KMS-11 (cell line): Measurements from ENCODE around the gene EIF4ENIF1.

Source experiments
- H2AFZ ChIP-seq: fragments of 200-600 bp; sonication (generic); 2 replicates; pipeline ENCODE4 v1.6.1; 2016; ENCODE audit warnings: antibody characterized with exemption, mixed run types, low read depth
- H3K27ac ChIP-seq: fragments of 200-600 bp; sonication (generic); 2 replicates; pipeline ENCODE4 v1.6.1; 2016; ENCODE audit warnings: mild to moderate bottlenecking, mixed run types
- H3K27me3 ChIP-seq: fragments of 200-600 bp; sonication (generic); 2 replicates; pipeline ENCODE4 v1.6.1; 2017; ENCODE audit warnings: mild to moderate bottlenecking, low read depth, mixed run types, moderate library complexity; ENCODE audit not compliant: insufficient read depth
- H3K36me3 ChIP-seq: fragments of 200-600 bp; sonication (generic); 2 replicates; pipeline ENCODE4 v1.6.1; 2017; ENCODE audit warnings: mild to moderate bottlenecking, mixed run types; ENCODE audit not compliant: insufficient read depth
- H3K4me1 ChIP-seq: fragments of 200-600 bp; sonication (generic); 2 replicates; pipeline ENCODE4 v1.6.1; 2016; ENCODE audit warnings: mild to moderate bottlenecking, low read depth, mixed run types; ENCODE audit not compliant: poor library complexity, severe bottlenecking
- H3K4me2 ChIP-seq: fragments of 200-600 bp; sonication (generic); 2 replicates; pipeline ENCODE4 v1.7.0; 2016; ENCODE audit warnings: mild to moderate bottlenecking, mixed run types
- H3K4me3 ChIP-seq: fragments of 200-600 bp; sonication (generic); IDR thresholded peaks from 2 replicates; pipeline ENCODE4 v1.6.1; 2017; ENCODE audit warnings: low read depth, low read length, mixed read lengths; ENCODE audit not compliant: insufficient read depth
- H3K79me2 ChIP-seq: fragments of 200-600 bp; sonication (generic); 2 replicates; pipeline ENCODE4 v1.6.1; 2016; ENCODE audit warnings: low read depth, mixed run types; ENCODE audit not compliant: insufficient read depth
- H3K9ac ChIP-seq: fragments of 200-600 bp; sonication (generic); 2 replicates; pipeline ENCODE4 v1.6.1; 2016; ENCODE audit warnings: mild to moderate bottlenecking, mixed run types
- H4K20me1 ChIP-seq: fragments of 200-600 bp; sonication (generic); 2 replicates; pipeline ENCODE4 v1.6.1; 2016; ENCODE audit warnings: mild to moderate bottlenecking, mixed run types; ENCODE audit not compliant: insufficient read depth
- CTCF ChIP-seq: fragments of 200-600 bp; sonication (generic); conservative IDR thresholded peaks from 2 replicates; pipeline ENCODE4 v1.6.1; 2017; ENCODE audit warnings: low read depth, mild to moderate bottlenecking, antibody characterized with exemption, low read length, moderate library complexity, mixed read lengths

Gene EIF4ENIF1, protein sequence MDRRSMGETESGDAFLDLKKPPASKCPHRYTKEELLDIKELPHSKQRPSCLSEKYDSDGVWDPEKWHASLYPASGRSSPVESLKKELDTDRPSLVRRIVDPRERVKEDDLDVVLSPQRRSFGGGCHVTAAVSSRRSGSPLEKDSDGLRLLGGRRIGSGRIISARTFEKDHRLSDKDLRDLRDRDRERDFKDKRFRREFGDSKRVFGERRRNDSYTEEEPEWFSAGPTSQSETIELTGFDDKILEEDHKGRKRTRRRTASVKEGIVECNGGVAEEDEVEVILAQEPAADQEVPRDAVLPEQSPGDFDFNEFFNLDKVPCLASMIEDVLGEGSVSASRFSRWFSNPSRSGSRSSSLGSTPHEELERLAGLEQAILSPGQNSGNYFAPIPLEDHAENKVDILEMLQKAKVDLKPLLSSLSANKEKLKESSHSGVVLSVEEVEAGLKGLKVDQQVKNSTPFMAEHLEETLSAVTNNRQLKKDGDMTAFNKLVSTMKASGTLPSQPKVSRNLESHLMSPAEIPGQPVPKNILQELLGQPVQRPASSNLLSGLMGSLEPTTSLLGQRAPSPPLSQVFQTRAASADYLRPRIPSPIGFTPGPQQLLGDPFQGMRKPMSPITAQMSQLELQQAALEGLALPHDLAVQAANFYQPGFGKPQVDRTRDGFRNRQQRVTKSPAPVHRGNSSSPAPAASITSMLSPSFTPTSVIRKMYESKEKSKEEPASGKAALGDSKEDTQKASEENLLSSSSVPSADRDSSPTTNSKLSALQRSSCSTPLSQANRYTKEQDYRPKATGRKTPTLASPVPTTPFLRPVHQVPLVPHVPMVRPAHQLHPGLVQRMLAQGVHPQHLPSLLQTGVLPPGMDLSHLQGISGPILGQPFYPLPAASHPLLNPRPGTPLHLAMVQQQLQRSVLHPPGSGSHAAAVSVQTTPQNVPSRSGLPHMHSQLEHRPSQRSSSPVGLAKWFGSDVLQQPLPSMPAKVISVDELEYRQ

GRCh38 chr22:31489632-31490495 lies at the start of gene EIF4ENIF1:
EIF4ENIF1 (minus strand) TSS chr22:31489842; CDS start chr22:31488718, 1,124 bp downstream.
- Histone ChIP-seq H3K79me2 (peaks cover 37% of the 10 kb centered on the region), H2AFZ (peak within 1 kb of the TSS; percentile 75), H3K4me3 (no peak within 1 kb of the TSS), H3K27me3 (no peaks in the 10 kb centered on the region), H3K4me1 (peaks cover 44% of the 10 kb centered on the region), H3K9ac (peak within 1 kb of the TSS; percentile 95), H3K4me2 (peak within 1 kb of the TSS; percentile 61), H4K20me1 (no peaks in the 10 kb centered on the region), H3K36me3 (no peaks in the 10 kb centered on the region), H3K27ac (peak within 1 kb of the TSS; percentile 98)
- TF ChIP-seq CTCF = 0 out of 2 replicates have a peak, but pooled peaks have one; percentile 12

DNA sequence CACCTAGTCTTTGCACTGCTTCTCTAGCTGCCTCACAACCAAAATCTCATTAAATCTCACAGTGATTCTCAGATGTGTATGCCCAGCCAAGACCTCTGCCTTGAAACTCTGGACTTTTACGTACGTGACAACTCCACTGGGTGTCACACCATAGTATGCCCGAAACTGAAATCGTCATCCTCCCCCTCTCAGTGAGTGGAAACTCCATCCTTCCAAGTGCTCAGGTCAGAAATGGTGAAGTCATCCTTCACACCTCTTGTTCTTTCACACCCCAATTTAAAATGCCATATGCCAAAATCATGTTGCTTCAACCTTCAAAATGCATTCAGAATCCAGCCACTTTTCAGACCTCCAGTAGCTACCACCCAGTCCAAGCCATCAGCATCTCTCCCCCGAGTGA lies 49.2 kb upstream of the EIF4ENIF1 start:
- Histone ChIP-seq H3K79me2 (no peaks in the 10 kb centered on the region), H3K27me3 (no peaks in the 10 kb centered on the region), H3K36me3 (no peaks in the 10 kb centered on the region), H3K27ac (no peak overlapping the region), H4K20me1 (no peaks in the 10 kb centered on the region), H3K4me2 (no peak overlapping the region), H3K4me1 (no peaks in the 10 kb centered on the region), H3K4me3 (no peak overlapping the region), H2AFZ (no peak overlapping the region), H3K9ac (no peak overlapping the region)
- no peak for TF ChIP-seq CTCF

DNA sequence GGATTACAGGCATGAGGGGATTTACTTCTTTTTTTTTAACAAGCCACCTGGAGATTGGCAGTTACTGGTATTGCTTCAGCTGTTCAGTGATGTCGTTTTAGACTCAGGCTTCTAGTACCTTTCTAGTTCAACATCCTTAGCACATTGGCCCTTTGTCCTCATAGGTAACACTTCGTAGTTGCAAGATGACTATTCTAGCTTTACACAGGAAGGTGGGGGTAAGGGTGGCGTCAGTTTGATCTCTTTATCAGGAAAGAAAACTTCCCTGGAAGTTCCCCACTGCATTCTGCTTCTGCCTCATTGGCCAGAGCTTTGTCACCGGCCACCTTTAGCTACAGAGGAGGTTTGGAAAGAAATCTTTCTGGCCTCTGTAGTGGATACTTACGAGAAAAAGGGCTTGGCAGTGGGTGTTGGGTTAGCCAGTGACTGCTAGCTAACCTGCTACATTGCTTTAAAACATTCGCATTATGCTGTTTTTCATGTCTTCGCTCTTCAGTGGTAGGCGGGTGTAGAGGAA lies 47.4 kb upstream of the EIF4ENIF1 start:
- H3K4me1 ChIP-seq = no peaks in the 10 kb centered on the region
- no peaks in the 10 kb centered on the region for H3K27me3 ChIP-seq
- H3K4me2 ChIP-seq = no peak overlapping the region
- H3K9ac ChIP-seq = no peak overlapping the region
- H3K36me3 ChIP-seq = no peaks in the 10 kb centered on the region
- H3K79me2 ChIP-seq = no peaks in the 10 kb centered on the region
- TF ChIP-seq CTCF = no peak
- no peak overlapping the region for H2AFZ ChIP-seq
- H4K20me1 ChIP-seq = no peaks in the 10 kb centered on the region
- H3K4me3 ChIP-seq = no peak overlapping the region
- H3K27ac ChIP-seq = no peak overlapping the region

GRCh38 chr22:31533374-31533773 lies 43.7 kb upstream of the EIF4ENIF1 start:
- Histone ChIP-seq H2AFZ (no peak overlapping the region), H3K79me2 (no peaks in the 10 kb centered on the region), H3K4me2 (no peak overlapping the region), H3K4me1 (no peaks in the 10 kb centered on the region), H3K27me3 (no peaks in the 10 kb centered on the region), H3K27ac (no peak overlapping the region), H4K20me1 (no peaks in the 10 kb centered on the region), H3K9ac (no peak overlapping the region), H3K36me3 (no peaks in the 10 kb centered on the region), H3K4me3 (no peak overlapping the region)
- no peak for TF ChIP-seq CTCF
